ENCODE measurements around the gene RCSD1.

Gene RCSD1

GRCh38 chr1:167599957-167600581, 30.0 kb upstream of the RCSD1 start:
- H4K20me1 ChIP-seq (ENCODE audit: low read depth, low read length), result no peaks in the 10 kb centered on the region
- no peaks in the 10 kb centered on the region for H3K9me2 ChIP-seq (replicated peaks; ENCODE audit: insufficient read depth, low read length)

GRCh38 chr1:167601442-167602383, 28.3 kb upstream of the RCSD1 start:
- Histone ChIP-seq H4K20me1 (ENCODE audit: low read depth, low read length) (no peaks in the 10 kb centered on the region), H3F3A (ENCODE audit: insufficient read depth) (no peaks in the 10 kb centered on the region), H3K79me2 (ENCODE audit: insufficient read depth, low read length) (no peaks in the 10 kb centered on the region), H3K9me3 (ENCODE audit: insufficient read depth, low read length) (no peaks in the 10 kb centered on the region), H3K27me3 (ENCODE audit: low read length) (no peaks in the 10 kb centered on the region), H3K9ac (ENCODE audit: low read length) (no peak overlapping the region), H3K36me3 (ENCODE audit: low read length) (no peaks in the 10 kb centered on the region), H3K4me2 (ENCODE audit: low read depth, low read length, poor library complexity, severe bottlenecking) (no peak overlapping the region), H3K9me2 (replicated peaks; ENCODE audit: insufficient read depth, low read length) (no peaks in the 10 kb centered on the region), H2AFZ (ENCODE audit: low read depth, low read length, severe bottlenecking) (no peak overlapping the region), H3K4me3 (ENCODE audit: insufficient read depth, low read length, poor library complexity, severe bottlenecking) (no peak overlapping the region), H3K27ac (ENCODE audit: low read depth, low read length) (no peak overlapping the region)
- TF ChIP-seq CTCF (IDR thresholded peaks at IDR 0.05; ENCODE audit: insufficient read depth, low read length, poor library complexity, severe bottlenecking) (no peak), EZH2phosphoT487 (conservative IDR thresholded peaks at IDR 0.05; ENCODE audit: low read length) (no peak)

More at GRCh38 chr1:167599957-167600581, 30.0 kb upstream of the RCSD1 start:
- H3K9me3 ChIP-seq (ENCODE audit: insufficient read depth, low read length), result no peaks in the 10 kb centered on the region
- H3K36me3 ChIP-seq (ENCODE audit: low read length), result no peaks in the 10 kb centered on the region
- no peak overlapping the region; the same call in 1 of the 2 replicates for H3K9ac ChIP-seq (ENCODE audit: low read length)
- H2AFZ ChIP-seq (ENCODE audit: low read depth, low read length, severe bottlenecking), result peak overlapping the region; percentile 2
- H3K4me3 ChIP-seq (ENCODE audit: insufficient read depth, low read length, poor library complexity, severe bottlenecking), result no peak overlapping the region
- H3K27ac ChIP-seq (ENCODE audit: low read depth, low read length), result no peak overlapping the region
- no peaks in the 10 kb centered on the region for H3F3A ChIP-seq (ENCODE audit: insufficient read depth)
- TF ChIP-seq CTCF (IDR thresholded peaks at IDR 0.05; ENCODE audit: insufficient read depth, low read length, poor library complexity, severe bottlenecking), result peak; percentile 73
- no peak for TF ChIP-seq EZH2phosphoT487 (conservative IDR thresholded peaks at IDR 0.05; ENCODE audit: low read length)
- H3K79me2 ChIP-seq (ENCODE audit: insufficient read depth, low read length), result no peaks in the 10 kb centered on the region
- H3K27me3 ChIP-seq (ENCODE audit: low read length), result no peaks in the 10 kb centered on the region
- peak overlapping the region; percentile 20 for H3K4me2 ChIP-seq (ENCODE audit: low read depth, low read length, poor library complexity, severe bottlenecking)

- Histone ChIP-seq H3K9me3 (ENCODE audit: insufficient read depth, low read length) (peaks cover under 1% of the 10 kb centered on the region; the same call in 1 of the 2 replicates), H3K9me2 (replicated peaks; ENCODE audit: insufficient read depth, low read length) (no peaks in the 10 kb centered on the region), H3K36me3 (ENCODE audit: low read length) (no peaks in the 10 kb centered on the region), H3K4me2 (ENCODE audit: low read depth, low read length, poor library complexity, severe bottlenecking) (no peak overlapping the region), H3K27ac (ENCODE audit: low read depth, low read length) (no peak overlapping the region), H3K27me3 (ENCODE audit: low read length) (no peaks in the 10 kb centered on the region), H3K4me3 (ENCODE audit: insufficient read depth, low read length, poor library complexity, severe bottlenecking) (no peak overlapping the region), H3K9ac (ENCODE audit: low read length) (no peak overlapping the region), H3K79me2 (ENCODE audit: insufficient read depth, low read length) (no peaks in the 10 kb centered on the region), H2AFZ (ENCODE audit: low read depth, low read length, severe bottlenecking) (no peak overlapping the region), H4K20me1 (ENCODE audit: low read depth, low read length) (no peaks in the 10 kb centered on the region), H3F3A (ENCODE audit: insufficient read depth) (no peaks in the 10 kb centered on the region)
- no peak for TF ChIP-seq EZH2phosphoT487 (conservative IDR thresholded peaks at IDR 0.05; ENCODE audit: low read length)
- TF ChIP-seq CTCF (IDR thresholded peaks at IDR 0.05; ENCODE audit: insufficient read depth, low read length, poor library complexity, severe bottlenecking), result no peak
These were observed 27.2 kb upstream of the RCSD1 start for GRCh38 chr1:167602840-167603239.
